HG03520 (cell line): Measurements from ENCODE around the gene PPP1R1C.

Experiments
- ATAC-seq: cut with Tn5 transposase; IDR thresholded peaks from one replicate; pipeline ENCODE4 v1.9.1; 2021; ENCODE audit warnings: mild to moderate bottlenecking, moderate library complexity; ENCODE audit not compliant: unreplicated experiment

Gene PPP1R1C

DNA sequence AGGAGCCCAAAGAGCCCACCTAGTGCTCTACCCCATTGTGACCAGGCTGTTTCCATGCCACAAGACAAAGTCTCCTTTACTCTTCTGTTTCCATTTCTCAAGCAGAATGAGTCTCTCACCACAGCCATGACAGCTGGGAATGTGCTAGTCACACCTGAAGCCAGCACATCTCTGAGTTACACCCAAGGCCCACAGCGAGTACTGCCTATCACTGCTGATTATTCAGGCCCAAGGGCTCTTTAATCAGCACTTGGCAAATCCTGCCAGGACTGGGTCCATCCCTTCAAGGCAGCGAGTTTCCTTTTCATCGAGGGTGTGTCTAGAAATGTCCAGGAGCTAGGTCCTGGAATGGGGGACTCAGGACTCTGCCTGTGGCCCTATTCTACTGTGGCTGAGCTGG is 14.6 kb upstream of the PPP1R1C start:
- no peak for ATAC-seq

- no peak for ATAC-seq
Observed at GRCh38 chr2:181972431-181973170, 13.1 kb upstream of the PPP1R1C start.

DNA sequence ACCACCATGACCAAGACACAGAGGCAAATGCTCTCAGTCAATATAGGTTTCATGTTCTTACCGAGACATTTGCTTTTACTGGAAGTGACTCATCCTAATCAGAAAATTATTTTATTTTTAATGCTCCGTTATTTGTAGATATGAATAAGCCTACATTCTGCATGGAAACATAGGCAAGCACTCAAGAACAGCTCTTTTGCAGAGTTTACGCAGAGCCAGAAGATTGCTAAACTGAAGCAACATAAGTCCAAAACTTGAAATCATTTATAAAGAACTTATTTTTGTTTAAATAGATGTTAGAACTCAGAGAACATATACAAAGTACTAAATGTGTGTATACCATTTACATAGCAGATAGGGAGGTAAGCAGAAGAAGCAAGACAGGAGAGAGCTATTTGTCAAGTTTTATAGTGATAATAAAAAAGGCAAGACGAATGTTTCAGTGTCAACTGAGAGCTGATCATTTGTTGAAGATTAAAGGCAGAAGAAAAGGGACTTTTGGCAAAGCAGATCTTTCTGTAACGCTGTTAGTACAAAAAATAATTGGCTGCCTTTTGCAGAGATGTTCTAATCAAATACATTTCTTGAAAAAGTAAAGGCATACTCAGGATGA is 12.4 kb upstream of the PPP1R1C start:
- ATAC-seq: no peak

- peak; percentile 45 for ATAC-seq
Observed at GRCh38 chr2:181977661-181978350, 7.8 kb upstream of the PPP1R1C start.

DNA sequence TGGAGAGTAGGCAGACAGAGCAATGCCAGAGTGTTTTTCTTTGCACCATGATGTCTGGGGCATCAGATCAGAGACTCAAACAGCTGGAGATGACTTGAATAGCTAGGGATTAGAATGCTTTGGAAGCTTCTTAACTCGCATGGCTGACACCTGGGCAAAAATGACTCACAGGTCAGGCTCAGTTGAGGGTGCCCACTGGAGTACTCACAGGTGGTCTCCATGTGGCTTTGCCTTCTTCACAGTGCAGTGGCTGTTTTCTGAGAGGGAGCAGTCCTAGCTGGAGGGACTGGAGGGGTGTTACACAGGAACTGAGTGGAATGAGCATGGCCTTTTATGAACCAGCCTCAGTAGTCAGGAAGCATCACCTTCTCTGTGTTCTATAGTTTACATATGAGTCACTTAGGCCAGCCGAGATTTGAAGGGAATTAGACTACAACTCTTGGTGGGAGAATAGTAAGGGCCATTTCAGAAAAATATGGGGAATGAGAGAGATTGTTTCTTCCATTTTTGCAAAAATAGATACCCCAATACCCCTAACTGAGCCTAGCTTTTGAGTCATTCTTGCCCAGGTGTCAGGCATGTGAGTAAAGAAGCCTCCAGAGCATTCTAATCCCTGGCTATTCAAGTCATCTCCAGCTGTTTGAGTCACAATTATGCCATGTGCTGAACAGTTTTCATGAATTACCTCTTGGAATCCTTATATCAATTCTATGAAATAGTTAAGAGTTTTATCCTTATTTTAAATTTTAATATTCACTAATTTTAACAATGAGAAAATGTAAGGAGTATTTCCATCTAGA is 7.1 kb upstream of the PPP1R1C start:
- no peak for ATAC-seq

DNA sequence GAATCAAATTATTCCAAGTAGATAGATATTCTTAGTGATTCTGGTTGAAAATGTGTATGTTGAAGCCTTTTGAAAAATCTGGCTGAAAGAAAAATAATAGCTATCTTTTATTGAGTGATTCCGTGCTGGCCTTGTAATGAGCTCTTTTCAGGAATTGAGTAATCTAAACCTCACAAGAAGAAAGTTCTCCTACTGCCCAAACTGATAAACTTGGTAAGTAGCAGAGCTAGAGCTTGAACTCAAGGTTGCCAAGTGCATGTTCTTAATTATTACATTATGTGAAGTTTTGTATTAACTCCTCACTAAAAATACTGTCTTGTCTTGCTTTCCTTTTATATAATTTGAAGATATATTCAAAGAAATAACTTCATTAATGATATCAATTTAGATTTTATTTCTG is 1.6 kb upstream of the PPP1R1C start:
- ATAC-seq: no peak

- no peak for ATAC-seq
Observed at GRCh38 chr2:181984814-181985631, 630 bp upstream of the PPP1R1C start.

GRCh38 chr2:181988154-181988924 is 2.7 kb downstream of the PPP1R1C start:
- no peak for ATAC-seq

GRCh38 chr2:181989099-181989498 is 3.4 kb downstream of the PPP1R1C start:
- ATAC-seq: no peak

- peak; percentile 95 for ATAC-seq
Observed at GRCh38 chr2:181991171-181991885, 5.7 kb downstream of the PPP1R1C start.

GRCh38 chr2:181992776-181993175 is 7.1 kb downstream of the PPP1R1C start:
- peak; percentile 80 for ATAC-seq

DNA sequence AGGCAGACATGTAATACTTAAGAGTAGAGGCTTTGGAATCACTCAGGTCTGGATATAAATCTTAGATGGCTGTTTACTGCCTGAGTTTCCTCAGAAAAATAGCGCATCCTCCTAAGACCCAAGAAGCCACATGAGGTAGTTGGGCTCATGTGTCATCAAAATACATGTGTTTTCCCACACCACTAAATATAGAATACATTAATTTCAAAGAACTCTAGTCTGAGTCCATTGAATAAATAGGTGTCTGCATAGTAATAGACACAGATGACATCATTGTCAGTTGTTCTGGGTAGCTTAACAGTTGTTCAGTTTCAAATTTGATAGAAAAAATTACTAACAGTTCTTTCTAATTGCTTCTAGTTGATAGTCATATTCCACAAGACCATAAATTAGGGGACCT is 9.6 kb downstream of the PPP1R1C start:
- ATAC-seq: no peak

DNA sequence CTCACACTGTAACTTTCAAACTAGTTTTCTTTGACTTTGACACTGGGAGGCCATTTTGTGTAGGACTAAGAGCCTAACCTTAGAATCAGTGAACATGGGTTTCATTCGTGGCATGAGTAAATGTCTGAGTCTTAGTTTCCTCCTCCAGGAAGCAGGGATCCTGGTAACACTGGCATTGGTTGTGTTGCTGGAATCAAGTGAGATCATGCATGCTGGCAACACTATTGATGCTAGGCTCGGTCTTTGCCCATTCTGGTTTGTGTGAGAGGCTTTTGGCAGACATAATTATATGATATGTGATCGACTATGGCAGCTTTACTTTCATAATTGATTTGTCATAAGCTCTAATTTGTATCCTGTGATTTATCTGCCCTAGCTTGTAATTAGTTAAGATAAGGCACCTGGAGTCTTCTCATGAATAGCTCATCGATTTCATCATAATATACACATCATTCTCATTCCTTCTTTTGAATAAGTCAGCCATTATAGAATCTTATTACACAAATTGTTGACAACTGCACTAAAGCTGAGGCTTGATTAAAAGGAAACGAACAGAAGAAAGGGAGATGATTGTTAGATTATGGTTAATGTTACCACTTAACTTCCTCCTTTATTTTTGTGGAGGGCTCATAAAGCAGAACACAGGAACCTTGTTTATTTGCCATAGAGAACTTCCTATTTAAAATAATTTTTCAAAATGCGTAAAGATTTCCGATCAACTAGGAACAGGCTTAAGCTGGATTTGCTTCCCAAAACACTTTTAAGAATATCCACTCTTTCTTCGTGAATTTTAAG is 12.6 kb downstream of the PPP1R1C start:
- ATAC-seq: no peak

GRCh38 chr2:181998891-181999654 is 13.4 kb downstream of the PPP1R1C start:
- ATAC-seq: no peak

- ATAC-seq: no peak
Observed at GRCh38 chr2:181999911-182000310, 14.3 kb downstream of the PPP1R1C start.

- no peak for ATAC-seq
Observed at GRCh38 chr2:182004945-182005520, 19.4 kb downstream of the PPP1R1C start.
